ENCODE data around the gene BLOC1S1.

GRCh38 chr12:55734595-55734994, 18.7 kb downstream of the BLOC1S1 start:
- TF ChIP-seq POLR2A (IDR thresholded peaks at IDR 0.05): no peak
- no peak for TF ChIP-seq CTCF (IDR thresholded peaks at IDR 0.05)

Data from breast epithelium (tissue), 3 donors.